Skeletal muscle satellite cell (primary cell): Measurements from ENCODE around the gene NEUROG3.

Experiments
- H3K27me3 ChIP-seq: 2 replicates; pipeline ENCODE4 v1.7.0; 2013; ENCODE audit warnings: low read length; ENCODE audit not compliant: control insufficient read depth, insufficient read depth
- H3K36me3 ChIP-seq: 2 replicates; pipeline ENCODE4 v1.7.0; 2013; ENCODE audit warnings: mild to moderate bottlenecking, control low read depth, low read length; ENCODE audit not compliant: insufficient read depth
- H3K4me1 ChIP-seq: 2 replicates; pipeline ENCODE4 v1.7.0; 2013; ENCODE audit warnings: low read length; ENCODE audit not compliant: control insufficient read depth, insufficient read depth
- H3K4me2 ChIP-seq: 2 replicates; pipeline ENCODE4 v1.7.0; 2013; ENCODE audit warnings: mild to moderate bottlenecking, low read length
- H3K4me3 ChIP-seq: 2 replicates; pipeline ENCODE4 v1.7.0; 2013; ENCODE audit warnings: low read length
- H3K9ac ChIP-seq: 2 replicates; pipeline ENCODE4 v1.7.0; 2013; ENCODE audit warnings: mild to moderate bottlenecking, low read depth, low read length, moderate library complexity
- H3K9me3 ChIP-seq: replicated peaks from 2 replicates; pipeline ENCODE4 v1.7.0; 2013; ENCODE audit warnings: mild to moderate bottlenecking, control low read depth, low read length

The NEUROG3 gene

DNA sequence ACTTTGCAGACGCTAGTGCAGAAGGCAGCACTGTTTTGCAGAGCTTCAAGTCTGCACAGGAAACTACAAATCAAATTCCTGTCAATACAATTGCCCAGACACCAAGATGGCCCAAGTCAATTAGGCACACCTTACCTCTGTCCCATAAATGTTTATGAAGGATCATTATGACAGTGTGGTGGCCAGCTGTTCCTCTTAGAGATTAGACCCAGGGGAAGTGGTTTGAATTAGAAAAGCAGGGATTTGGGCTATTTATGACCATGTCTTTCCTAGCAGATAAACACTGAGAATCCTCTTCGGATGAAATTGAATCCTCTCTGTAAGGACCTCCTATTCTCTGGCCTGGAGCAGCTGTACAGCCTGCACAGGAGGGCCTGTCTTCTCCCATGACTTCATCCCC lies 9.9 kb upstream of the NEUROG3 start:
- no peaks in the 10 kb centered on the region for H3K4me1 ChIP-seq
- no peaks in the 10 kb centered on the region for H3K36me3 ChIP-seq
- no peak overlapping the region for H3K4me3 ChIP-seq
- no peak overlapping the region for H3K9ac ChIP-seq
- H3K4me2 ChIP-seq = no peak overlapping the region
- peaks cover 82% of the 10 kb centered on the region for H3K27me3 ChIP-seq
- no peaks in the 10 kb centered on the region for H3K9me3 ChIP-seq

DNA sequence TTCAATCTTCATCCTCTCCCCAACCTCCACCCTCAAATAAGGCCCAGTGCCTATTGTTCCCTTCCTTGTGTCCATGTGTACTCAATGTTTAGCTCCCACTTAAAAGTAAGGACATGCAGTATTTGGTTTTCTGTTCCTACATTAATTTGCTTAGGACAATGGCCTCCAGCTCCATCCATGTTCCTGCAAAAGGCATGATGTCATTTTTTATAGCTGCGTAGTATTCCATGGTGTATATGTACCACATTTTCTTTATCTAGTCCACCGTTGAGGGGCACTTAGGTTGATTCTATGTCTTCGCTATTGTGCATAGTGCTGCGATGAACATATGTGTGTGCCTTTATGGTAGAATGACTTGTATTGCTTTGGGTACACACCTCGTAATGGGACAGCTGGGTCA lies 7.2 kb upstream of the NEUROG3 start:
- Histone ChIP-seq H3K9me3 (no peaks in the 10 kb centered on the region), H3K4me2 (no peak overlapping the region), H3K36me3 (no peaks in the 10 kb centered on the region), H3K27me3 (peaks cover 87% of the 10 kb centered on the region), H3K4me3 (no peak overlapping the region), H3K4me1 (no peaks in the 10 kb centered on the region), H3K9ac (no peak overlapping the region)

DNA sequence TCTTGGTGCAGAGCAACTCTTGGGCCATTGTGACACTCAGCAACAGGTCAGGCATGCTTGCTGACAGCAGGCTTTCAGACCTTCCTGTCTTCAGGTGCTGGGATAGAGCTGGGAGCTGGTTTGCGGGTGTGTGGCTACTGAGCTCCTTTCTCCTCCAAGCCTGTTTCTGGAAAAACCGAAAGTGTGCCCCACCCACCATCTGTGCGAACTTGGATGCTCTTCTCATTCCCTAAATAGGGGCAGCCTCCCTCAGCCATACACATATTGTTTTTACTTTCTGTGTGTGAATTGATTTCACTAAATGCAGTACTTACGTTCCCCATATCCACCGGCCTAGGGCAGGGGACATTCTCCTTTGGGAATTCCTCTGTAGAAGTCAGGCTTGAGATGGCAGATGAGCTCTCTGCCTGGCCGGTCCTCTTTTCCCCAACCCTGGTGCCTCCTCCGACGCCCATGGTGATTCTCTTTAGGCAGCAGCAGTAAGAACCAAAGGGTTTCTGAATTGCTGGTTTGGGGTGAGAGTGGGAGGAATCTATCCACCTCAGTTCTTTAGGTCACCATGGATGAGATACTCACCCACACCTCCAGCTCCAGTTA lies 6.3 kb upstream of the NEUROG3 start:
- Histone ChIP-seq H3K4me1 (no peaks in the 10 kb centered on the region), H3K27me3 (peaks cover 87% of the 10 kb centered on the region), H3K9ac (no peak overlapping the region), H3K9me3 (no peaks in the 10 kb centered on the region), H3K4me3 (no peak overlapping the region), H3K36me3 (no peaks in the 10 kb centered on the region), H3K4me2 (no peak overlapping the region)

DNA sequence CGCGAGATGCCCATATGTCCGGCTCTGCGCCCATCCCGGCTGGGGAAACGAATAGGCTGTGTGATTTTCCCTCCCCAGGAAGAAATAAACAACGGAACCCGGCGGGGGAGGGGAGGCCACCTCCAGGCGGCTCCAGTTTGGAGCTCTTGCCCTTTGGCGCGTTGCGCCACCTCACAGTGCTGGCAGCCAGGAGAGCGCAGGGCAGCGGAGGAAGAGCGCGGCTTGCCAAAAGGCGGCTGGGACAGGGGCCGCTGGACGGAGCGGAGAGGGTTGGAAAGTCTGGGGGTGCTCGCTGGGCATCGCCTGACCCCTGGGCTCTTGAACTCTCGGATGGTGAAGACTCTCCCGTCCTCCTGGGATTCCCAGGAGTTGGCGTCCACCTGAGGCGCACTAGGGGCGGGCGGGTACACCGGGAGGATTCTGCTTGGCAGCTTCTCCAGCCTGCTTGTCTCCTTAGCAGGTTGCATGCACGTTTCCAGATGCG lies 5.3 kb upstream of the NEUROG3 start:
- H3K4me2 ChIP-seq = no peak overlapping the region
- H3K27me3 ChIP-seq = peaks cover 87% of the 10 kb centered on the region
- no peaks in the 10 kb centered on the region for H3K9me3 ChIP-seq
- no peak overlapping the region for H3K4me3 ChIP-seq
- no peak overlapping the region for H3K9ac ChIP-seq
- no peaks in the 10 kb centered on the region for H3K4me1 ChIP-seq
- no peaks in the 10 kb centered on the region for H3K36me3 ChIP-seq

DNA sequence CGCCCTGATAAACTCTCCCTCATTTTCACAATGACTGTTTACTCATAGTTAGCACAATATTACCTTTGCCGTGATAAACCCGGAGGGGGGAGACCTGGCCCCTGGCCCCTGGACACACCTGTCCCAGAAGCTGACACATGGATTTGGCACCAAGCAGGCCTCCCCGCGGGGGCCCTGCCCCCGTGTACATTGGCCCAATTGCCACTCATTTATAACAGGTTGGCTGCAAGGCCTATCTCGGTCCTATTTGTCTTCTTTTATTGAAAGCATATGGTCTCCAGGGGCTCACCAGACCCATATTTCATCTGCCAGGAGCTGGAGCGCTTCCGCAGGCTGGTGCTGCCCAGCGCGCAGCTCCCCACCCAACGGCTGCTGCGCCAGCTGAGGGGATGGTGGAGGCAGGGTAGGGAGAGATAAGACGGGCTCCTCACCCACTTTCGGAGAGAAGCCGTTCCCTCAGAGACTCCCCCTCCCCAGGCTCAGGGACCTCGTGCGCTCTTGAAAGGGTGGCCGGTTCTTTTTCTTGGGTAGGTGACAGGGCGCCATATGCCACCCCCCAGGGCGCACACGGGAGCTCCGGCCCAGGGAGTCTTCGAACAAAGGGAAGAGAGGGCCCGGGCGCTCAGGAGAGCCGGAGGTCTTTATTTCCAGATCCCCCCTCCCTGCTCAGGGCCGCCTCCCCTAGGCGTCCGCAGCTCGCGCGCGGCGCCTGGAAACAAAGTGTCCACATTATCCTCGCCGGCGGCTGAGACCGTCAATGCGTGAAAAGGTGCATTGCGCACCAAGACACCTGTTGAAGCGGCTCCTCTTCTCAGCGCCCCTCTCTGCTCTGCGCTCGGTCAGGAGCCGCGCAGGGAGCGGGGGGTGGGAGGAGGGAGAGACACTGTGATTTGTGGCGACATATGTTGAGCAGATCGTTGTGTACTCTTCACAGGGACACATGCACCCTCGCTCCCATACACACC lies 4.3 kb upstream of the NEUROG3 start:
- no peaks in the 10 kb centered on the region for H3K36me3 ChIP-seq
- H3K4me2 ChIP-seq = no peak overlapping the region
- peaks cover 89% of the 10 kb centered on the region for H3K27me3 ChIP-seq
- H3K4me1 ChIP-seq = no peaks in the 10 kb centered on the region
- H3K4me3 ChIP-seq = no peak overlapping the region
- H3K9me3 ChIP-seq = no peaks in the 10 kb centered on the region
- no peak overlapping the region for H3K9ac ChIP-seq

DNA sequence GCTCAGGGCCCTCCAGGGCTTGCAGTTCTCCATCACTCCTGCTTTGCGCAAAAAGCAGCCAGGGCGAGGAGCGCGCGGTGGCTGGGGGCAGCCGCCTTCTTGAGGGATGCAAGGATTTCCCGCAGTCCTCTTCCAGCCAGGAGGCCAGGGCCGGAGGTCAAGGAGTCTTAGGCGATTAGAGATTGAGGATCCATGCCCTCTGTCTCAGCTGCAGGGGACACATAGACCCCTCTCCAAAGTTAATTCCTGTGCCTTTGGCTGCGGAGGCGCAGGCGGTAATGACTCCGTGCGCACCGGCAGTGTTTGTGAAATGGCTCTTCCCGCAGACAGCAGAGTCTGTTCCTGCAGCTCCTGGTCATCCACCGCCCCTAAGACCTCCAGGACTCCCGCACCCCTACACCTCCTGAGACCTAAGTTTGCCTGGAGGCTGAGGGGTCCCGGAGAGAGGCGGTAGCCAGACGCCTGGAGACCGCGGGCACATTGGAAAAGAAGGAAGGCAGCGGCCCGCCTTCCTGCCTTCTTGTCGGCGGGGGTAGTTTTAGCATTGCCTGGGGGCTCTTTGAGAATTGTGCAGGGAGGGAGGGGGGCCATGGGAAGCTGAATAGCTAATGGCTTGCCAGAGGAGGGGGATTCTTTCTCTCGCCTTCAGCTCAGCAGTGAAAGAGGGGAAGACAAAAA lies 3.3 kb upstream of the NEUROG3 start:
- Histone ChIP-seq H3K9ac (no peak overlapping the region), H3K4me3 (no peak overlapping the region), H3K9me3 (no peaks in the 10 kb centered on the region), H3K4me1 (no peaks in the 10 kb centered on the region), H3K36me3 (no peaks in the 10 kb centered on the region), H3K27me3 (peaks cover 92% of the 10 kb centered on the region), H3K4me2 (no peak overlapping the region)

DNA sequence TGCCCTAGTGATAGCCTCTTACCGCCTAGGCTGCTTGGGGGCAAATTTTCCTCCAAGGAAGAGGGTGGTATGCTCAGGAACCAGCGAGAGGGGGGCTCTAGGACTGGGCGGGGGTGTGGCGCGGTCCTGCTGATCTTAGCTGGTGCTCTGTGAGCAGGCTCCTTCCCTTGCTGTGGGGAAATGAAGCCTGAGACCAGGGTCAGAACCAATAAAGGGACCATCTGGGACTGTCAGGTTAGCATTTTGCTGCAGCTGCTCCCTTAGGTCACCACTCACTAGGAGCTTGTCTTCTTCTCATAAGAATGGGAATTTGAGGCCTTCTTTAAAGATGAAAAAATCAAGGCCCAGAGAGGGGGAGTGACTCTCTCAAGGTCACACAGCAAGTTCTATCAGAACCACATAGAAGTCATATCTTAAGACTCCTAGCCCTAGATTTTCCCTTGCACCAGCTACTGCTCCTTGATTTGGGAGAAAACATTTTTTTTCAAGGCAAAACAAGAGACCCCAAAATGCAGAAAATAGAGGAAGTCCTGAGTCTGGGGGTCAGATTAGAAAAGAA lies 2.0 kb upstream of the NEUROG3 start:
- Histone ChIP-seq H3K4me2 (no peak overlapping the region), H3K4me3 (no peak overlapping the region), H3K36me3 (no peaks in the 10 kb centered on the region), H3K9ac (no peak overlapping the region), H3K9me3 (no peaks in the 10 kb centered on the region), H3K4me1 (no peaks in the 10 kb centered on the region), H3K27me3 (peaks cover 97% of the 10 kb centered on the region)

DNA sequence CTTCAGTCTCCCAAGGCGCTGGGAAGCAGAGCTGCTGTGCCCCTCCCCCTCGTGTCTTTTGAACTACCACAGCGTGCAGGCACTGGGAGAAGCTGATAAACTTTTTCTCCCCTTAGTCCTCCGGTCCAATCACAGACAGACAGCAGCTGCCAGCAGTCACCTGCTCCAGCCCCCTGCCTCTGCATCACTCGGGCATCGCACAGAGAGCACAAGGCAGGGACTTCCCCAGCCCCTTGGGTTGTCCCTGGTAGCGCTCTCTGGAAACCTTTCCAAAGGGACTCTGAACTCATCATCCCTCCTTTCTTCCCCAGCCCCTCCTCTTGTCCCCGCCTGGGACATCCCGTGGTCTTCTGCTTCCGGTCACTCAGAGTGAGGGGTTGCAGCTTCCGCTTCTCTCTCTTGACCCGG lies 1.4 kb upstream of the NEUROG3 start:
- no peak overlapping the region for H3K4me2 ChIP-seq
- H3K9ac ChIP-seq = no peak overlapping the region
- H3K36me3 ChIP-seq = no peaks in the 10 kb centered on the region
- H3K4me3 ChIP-seq = no peak overlapping the region
- no peaks in the 10 kb centered on the region for H3K9me3 ChIP-seq
- H3K4me1 ChIP-seq = no peaks in the 10 kb centered on the region
- peaks cover 98% of the 10 kb centered on the region for H3K27me3 ChIP-seq

DNA sequence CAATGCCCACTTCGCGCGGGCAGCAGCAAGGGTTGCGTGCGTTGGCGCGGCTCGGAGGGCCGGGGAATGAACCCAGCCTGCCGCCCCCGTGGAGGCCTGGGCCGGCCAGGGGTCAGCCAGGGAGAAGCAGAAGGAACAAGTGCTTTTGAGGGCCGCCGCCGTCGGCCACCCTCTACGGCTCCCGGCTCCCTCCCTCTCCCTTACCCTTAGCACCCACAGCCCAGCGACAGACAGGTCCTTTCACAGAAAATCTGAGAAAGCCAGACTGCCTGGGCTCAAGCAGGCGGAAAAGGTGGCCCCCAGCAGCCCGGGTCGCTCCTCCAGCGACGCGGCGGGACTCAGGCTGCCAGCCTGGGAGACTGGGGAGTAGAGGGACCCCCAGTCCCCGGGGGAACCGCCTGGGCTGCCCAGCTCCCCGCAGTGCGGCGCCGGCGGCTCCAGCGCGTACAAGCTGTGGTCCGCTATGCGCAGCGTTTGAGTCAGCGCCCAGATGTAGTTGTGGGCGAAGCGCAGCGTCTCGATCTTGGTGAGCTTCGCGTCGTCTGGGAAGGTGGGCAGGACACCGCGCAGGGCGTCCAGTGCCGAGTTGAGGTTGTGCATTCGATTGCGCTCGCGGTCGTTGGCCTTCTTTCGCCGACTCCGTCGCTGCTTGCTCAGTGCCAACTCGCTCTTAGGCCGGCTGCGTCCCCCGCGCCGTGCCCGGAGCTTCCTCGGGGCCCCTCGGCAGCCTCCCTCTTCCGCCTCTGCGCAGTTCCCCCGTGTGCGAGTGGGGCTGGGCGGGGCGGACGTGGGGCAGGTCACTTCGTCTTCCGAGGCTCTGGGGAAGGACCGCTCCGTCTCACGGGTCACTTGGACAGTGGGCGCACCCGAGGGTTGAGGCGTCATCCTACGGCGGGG lies 815 bp downstream of the NEUROG3 start:
- Histone ChIP-seq H3K9ac (no peak overlapping the region), H3K4me2 (no peak overlapping the region), H3K27me3 (peaks cover 98% of the 10 kb centered on the region), H3K9me3 (no peaks in the 10 kb centered on the region), H3K36me3 (no peaks in the 10 kb centered on the region), H3K4me1 (no peaks in the 10 kb centered on the region), H3K4me3 (no peak overlapping the region)

DNA sequence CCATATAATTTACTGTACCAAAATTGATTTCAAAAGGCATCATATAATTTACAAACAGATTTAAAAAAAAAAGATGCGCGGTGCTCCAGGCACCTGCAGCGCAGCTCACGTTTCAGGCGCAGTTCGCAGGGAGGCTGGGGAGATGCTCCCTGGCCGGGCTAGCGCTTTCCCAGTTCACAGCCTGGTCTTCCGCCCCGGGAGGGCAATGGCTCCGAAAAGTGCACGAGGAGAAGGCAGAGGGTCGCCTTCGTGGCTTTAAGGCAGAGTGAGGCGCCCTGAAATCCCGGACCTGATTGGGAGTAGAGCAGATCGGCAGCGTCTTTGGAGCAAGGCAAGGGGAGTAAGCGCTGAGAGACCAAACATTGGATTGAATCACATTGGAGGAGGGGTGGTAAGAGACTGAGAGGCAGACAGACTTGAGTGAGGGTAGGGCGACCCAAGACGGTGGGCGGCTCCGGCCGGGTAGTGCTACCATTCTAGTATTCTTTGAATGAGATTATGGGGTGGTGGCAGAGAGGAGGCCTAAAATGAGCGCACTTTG lies 1.5 kb downstream of the NEUROG3 start:
- no peak overlapping the region for H3K4me2 ChIP-seq
- no peaks in the 10 kb centered on the region for H3K36me3 ChIP-seq
- H3K4me3 ChIP-seq = no peak overlapping the region
- H3K27me3 ChIP-seq = peaks cover 93% of the 10 kb centered on the region
- no peaks in the 10 kb centered on the region for H3K4me1 ChIP-seq
- H3K9ac ChIP-seq = no peak overlapping the region
- no peaks in the 10 kb centered on the region for H3K9me3 ChIP-seq
